GM13977 (cell line): ENCODE results near the gene MYL4.

Source experiments
- DNase-seq: peaks from one replicate; pipeline ENCODE4 v3.0.0; 2012; ENCODE audit warnings: low spot score
- in situ Hi-C: fragments of 300-500 bp; cut with MboI; formaldehyde crosslinking; loops from one replicate; pipeline ENCODE4 v1.12.0; 2022; ENCODE audit warnings: low sequenced_read_pairs, low pct_unique_long_range_greater_than_20kb, mixed read lengths, inconsistent platforms; ENCODE audit not compliant: unreplicated experiment
- TF ChIP-seq, protein P1 (sequence below): IDR thresholded peaks from 2 replicates; pipeline ENCODE4 v1.5.1; 2012; ENCODE audit warnings: mild to moderate bottlenecking, control low read depth; ENCODE audit not compliant: insufficient read depth; ENCODE audit errors: extremely low read depth, missing control alignments

Gene MYL4

DNA sequence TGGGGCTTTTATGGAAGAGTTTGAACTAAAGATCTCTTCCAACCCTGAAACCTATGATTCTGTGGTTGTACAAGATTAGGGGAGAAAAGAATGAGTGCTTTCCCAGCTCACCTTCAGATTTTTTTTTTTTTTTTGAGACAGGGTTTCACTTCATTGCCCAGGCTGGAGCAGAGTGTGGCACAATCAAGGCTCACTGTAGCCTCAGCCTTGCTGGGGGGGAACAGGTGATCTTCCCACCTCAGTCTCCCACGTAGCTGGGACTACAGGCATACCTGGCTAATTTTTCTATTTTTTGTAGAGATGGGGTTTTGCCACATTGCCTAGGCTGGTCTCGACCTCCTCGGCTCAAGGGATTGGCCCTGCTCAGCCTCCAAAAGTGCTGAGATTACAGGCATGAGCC lies 22.7 kb downstream of the MYL4 start:
- no peak for DNase-seq
- in situ Hi-C loops = loop anchor here (10.0 kb wide), 1 partner anchor 83 kb away; no protein-coding TSS in a partner anchor
- TF ChIP-seq, protein P1, sequence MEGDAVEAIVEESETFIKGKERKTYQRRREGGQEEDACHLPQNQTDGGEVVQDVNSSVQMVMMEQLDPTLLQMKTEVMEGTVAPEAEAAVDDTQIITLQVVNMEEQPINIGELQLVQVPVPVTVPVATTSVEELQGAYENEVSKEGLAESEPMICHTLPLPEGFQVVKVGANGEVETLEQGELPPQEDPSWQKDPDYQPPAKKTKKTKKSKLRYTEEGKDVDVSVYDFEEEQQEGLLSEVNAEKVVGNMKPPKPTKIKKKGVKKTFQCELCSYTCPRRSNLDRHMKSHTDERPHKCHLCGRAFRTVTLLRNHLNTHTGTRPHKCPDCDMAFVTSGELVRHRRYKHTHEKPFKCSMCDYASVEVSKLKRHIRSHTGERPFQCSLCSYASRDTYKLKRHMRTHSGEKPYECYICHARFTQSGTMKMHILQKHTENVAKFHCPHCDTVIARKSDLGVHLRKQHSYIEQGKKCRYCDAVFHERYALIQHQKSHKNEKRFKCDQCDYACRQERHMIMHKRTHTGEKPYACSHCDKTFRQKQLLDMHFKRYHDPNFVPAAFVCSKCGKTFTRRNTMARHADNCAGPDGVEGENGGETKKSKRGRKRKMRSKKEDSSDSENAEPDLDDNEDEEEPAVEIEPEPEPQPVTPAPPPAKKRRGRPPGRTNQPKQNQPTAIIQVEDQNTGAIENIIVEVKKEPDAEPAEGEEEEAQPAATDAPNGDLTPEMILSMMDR = no peak

DNA sequence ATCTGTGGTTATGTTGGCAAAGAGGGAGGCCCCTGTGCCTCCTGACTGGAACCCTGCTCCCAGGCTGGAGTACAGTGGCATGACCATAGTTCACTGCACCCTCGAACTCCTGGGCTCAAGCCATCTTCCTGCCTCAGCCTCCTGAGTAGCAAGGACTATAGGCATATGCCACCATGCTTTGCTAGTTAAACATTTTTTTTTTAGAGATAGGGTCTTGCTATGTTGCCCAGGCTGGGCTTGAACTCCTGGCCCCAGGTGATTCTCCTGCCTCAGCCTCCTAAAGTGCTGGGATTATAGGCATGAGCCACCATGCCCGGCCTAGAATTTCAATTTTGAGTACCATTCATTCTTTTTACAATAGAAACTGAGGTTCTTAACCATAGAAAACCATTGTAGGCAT lies 23.3 kb downstream of the MYL4 start:
- TF ChIP-seq, protein P1 = no peak
- in situ Hi-C loops = loop anchor here (10.0 kb wide), 1 partner anchor 82 kb away; no protein-coding TSS in a partner anchor
- no peak for DNase-seq

DNA sequence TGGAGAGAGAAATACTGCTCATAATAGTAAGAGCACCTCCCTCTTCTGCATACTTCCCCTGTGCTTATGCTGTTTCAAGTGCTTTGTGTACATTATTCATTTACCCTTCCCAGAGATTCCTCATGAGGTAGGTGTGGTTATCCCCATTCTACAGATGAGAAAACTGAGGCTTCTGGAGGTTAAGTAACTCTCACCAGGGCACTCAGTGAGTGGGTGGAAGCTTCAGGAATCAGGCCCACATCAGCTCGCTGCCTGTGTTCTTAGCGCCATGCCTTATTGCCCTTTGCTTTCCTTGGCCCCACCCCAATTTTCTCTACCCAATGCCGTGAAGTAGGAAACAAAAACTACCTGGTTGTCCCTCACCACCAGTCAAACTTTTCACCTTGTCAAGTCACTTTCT lies 26.4 kb downstream of the MYL4 start:
- in situ Hi-C loops = loop anchor here (10.0 kb wide), 1 partner anchor 79 kb away; no protein-coding TSS in a partner anchor
- TF ChIP-seq, protein P1 = no peak
- DNase-seq = no peak

DNA sequence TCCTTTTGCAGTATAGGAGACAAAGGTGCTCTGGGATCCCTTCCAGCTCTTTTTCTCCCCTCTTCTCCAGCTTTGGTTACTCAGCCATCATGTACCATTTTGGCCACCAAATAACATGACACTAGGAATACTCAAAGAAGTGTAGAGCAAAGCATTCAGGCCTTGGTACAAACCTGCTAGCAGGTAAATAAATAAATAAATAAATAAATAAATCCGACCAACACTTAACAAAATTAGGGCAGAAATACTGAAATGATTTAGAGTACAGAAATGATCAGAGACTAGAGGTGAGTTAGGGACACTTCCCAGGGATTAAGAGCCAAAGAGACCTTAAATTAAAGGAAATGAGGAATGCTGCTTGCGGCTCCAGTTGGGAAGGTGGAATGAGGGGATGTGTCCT lies 26.8 kb downstream of the MYL4 start:
- no peak for DNase-seq
- in situ Hi-C loops = loop anchor here (10.0 kb wide), 1 partner anchor 79 kb away; no protein-coding TSS in a partner anchor
- TF ChIP-seq, protein P1 = no peak

DNA sequence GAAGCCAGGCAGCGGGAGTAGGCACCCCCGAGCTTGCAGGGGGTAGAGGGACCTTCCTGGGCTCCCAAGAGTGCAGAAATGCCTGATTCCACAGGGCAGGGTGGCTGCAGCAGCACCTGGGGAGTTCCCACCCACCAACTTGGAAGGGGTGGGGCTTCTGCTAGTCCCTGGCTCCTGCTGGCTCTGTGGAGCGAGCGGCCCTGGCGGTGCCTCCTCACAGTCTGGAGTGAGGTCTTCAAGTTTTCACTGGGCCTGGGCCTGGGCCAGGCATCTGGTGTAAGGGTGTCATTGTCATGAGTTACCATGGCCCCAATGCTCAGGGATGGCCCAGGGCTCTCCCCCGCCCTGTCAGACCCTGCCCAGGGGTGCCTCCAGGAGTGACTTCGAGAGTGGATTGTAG lies 28.7 kb downstream of the MYL4 start:
- in situ Hi-C loops = loop anchor here (10.0 kb wide), 1 partner anchor 77 kb away; no protein-coding TSS in a partner anchor
- DNase-seq = no peak
- TF ChIP-seq, protein P1 = no peak

DNA sequence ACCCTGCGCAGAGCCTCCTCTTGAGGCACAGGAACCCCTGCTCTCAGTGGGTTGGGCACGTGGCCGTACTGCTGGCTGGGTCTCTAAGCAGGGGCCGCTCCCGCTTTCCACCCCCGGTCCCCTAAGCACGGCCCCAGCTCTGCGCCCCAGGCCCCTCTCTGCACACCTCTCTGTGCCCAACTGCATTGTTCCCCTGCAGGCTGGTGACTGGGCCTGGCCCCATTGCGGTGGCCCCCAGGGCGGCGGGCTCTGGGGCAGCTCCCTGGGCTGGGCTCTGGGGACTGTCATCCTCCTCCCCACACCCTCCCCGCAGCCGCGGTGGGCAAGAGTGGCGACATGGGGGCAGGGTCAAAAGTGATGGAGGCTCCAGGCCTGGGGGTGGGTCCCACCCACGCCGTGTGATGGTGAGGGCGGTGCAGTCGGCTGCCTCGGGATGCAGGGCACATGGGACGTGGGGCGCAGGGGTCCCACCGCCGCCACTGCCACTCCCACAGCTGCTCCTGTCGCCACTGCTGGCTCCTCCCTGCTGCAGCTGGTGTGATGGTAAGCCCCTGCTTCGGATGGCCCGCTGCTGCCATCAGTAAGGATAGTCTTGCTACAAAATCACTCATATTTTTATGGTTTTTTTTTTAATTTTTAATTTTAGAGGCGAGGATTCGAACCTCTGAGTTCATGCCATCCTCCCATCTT lies 29.3 kb downstream of the MYL4 start:
- no peak for DNase-seq
- TF ChIP-seq, protein P1 = no peak
- in situ Hi-C loops = loop anchor here (10.0 kb wide), 1 partner anchor 76 kb away; no protein-coding TSS in a partner anchor

DNA sequence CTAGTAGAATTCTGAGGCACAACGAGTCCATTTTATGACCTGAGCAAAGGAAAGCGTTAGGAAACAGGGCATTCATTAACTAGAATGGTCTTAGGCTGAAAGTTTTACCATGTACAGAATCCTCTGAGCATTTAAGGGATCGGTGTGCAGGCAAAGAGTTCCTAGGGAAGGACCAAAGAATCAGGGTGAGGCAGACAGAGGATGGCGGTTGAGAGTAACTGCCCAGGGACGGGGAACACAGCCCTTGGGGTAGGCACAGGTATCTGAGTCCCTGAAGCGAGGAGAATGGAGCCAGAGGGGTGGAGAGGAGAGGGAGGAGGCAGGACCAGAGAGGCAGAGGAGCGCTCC lies 30.4 kb downstream of the MYL4 start:
- in situ Hi-C loops = loop anchor here (10.0 kb wide), 1 partner anchor 75 kb away; no protein-coding TSS in a partner anchor
- TF ChIP-seq, protein P1 = no peak
- DNase-seq = no peak
